NCI-H510A (cell line): ENCODE results near the gene MYO16.

Experiments
- DNase-seq: peaks from one replicate; lab custom pipeline; 2025; lab: John Stamatoyannopoulos, UW

The MYO16 gene

GRCh38 chr13:108663710-108664109 lies 34.3 kb downstream of the MYO16 start:
- no peak for DNase-seq

DNA sequence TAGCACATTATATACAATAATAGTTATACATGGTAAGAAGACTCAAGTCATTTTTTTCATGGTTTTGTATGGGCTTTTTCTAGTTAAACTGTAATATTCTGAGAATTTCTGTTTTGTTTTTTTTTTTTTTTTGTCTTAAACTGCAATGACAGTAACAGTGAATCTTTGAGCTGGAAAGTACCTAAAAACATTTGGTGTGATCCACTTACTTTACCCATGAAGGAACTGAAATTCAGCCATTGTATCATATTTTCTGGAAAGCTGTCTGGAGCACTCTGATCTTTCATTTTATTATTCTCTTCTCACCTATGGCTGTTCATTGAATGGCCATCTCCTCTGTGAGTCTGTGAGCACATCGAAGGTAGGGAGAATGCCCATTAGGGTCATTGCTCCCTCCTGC lies 37.8 kb downstream of the MYO16 start:
- no peak for DNase-seq

DNA sequence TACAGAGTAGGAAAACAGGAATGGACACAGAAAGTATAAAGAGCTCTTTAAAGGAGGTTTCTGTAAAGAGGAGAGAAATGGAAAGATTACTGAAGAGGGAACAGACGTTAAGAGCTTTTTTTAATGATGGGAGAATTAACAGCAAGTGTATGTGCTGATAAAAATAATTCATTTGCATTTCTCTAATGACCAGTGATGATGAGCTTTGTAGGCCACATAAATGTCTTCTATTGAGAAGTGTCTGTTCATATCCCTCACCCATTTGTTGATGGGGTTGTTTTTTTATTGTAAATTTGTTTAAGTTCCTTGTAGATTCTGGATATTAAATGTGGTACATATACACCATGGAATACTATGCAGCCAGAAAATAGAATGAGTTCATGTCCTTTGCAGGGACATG lies 40.0 kb downstream of the MYO16 start:
- DNase-seq: no peak

DNA sequence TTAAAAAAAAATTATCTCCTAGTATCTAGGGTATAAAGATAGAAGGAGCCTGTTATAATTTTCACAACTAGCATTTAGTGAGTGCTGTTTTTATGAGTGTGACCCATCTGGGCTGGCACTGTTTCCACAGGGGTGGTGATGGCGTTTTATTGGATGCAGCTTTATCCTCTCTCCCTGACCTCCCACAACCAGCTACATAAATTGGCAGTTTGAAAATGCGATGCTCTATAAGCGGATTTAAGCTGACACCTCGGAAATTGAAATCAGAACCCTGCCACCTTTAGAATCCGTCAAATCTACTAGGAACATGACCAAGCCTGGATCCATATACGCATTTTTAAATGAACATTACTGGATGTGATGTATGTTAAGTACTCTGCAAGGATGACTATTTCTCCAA lies 44.9 kb downstream of the MYO16 start:
- DNase-seq: no peak

DNA sequence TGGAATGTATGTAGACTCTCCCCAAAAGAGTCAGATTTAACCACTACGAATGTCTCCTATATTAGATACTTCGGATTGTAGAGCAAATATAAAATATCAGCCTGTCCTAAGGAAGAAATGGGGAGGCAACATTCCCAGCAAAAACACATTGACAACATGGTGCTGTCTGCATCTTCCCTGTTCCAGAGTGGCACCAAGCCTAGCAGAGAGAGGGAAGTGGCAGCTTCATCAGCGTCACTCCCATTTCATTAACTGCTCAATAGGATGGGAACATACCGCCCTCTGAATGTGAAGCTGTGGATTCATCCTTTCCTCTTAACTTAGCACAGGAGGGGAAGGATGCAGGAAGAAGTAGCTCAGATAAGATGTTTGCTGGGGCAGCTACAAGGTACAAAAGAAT lies 45.4 kb downstream of the MYO16 start:
- no peak for DNase-seq

DNA sequence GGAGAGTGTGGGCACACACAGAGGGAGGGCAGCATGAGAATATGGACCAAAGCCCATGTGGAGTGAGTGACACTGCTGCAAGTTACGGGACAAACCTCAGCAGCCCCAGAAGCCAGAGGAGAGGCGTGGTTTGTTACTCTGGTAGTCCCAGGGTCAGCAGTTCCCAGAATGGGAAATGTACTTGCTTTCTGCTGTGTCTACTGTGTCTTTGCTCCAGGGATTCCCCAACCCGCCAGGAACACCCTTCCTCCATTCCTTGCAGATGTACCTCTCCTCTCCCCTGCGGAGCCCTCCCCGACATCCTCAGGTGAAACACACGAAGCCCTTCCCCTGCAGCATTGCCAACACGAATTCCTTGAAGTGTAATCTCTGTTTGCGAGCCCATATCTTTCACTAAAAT lies 47.2 kb downstream of the MYO16 start:
- no peak for DNase-seq

DNA sequence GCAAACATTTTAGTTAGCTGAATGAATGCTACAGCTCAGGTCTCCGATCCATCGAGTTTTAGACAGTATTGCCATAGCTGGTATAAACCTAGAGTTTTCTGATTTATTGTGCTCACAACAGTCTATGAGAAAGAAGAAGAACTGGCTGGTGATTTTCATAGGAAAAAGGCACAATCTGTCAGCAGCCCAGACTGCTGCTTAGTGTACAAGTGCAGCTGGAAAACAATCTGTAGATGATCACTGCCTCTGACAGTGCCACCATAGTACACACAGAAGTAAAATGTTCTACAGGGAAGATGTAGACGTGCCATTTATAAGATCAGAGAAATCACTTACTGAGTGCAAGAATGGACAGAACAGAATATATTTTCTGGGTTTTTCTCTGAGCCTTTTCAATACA lies 48.4 kb downstream of the MYO16 start:
- no peak for DNase-seq

DNA sequence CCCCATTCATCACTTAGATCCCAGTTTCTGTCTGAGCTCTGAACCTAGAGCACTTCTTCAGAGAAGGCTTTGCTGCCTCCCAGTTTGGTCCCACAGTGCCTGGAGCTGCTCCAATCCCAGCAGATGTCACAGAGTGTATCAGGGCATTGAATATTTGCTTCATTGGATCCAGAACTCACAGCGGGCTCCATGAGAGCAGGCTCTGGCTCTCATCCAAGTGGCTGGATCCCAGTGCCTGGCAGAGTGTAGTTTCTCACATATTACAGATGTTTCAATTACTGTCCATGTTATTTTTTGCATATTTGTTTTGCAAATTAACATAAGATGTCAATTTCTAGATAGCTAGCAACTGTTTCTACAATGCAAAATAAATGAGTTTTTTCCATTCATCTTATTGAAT lies 50.6 kb downstream of the MYO16 start:
- no peak for DNase-seq

- DNase-seq: no peak
These were observed 52.7 kb downstream of the MYO16 start for GRCh38 chr13:108681986-108682575.

DNA sequence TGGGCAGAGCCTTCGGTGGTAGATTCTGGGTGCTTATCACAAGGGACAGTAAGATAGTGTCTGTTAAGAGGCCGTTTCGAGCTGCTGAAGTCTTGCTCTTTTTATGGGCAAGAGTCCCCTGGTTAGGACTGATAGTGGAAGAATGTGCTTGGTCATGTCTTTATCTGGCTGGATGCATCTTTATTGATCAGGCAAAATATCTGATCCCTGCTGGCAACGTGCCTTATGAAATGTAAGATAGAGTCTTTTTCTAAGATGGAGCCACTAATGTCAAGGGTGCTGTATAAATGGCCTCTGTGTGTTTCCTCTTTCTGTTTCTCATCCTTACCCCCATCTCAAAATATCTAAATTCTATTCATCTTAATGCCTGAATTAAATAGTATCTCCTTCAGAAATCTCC lies 53.3 kb downstream of the MYO16 start:
- no peak for DNase-seq

- no peak for DNase-seq
These were observed 56.6 kb downstream of the MYO16 start for GRCh38 chr13:108686027-108686426.

DNA sequence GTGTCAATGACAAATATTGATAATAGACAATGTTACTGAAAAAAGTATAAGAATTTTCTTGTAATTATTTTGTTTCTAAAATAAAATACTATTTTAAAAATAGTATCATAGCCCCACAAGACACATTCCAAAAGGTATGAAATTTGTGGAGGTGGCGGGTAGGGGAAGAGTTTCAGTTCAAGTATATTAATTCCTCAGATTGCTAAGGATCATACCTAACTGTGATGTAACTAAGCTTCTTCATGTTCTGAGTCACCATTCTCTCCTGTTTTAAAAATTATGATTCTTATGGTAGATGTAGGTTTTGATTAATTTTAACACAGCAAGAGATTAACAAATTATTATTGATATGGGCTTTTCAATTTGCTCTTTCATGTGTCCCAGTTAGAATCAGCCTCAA lies 61.3 kb downstream of the MYO16 start:
- no peak for DNase-seq

DNA sequence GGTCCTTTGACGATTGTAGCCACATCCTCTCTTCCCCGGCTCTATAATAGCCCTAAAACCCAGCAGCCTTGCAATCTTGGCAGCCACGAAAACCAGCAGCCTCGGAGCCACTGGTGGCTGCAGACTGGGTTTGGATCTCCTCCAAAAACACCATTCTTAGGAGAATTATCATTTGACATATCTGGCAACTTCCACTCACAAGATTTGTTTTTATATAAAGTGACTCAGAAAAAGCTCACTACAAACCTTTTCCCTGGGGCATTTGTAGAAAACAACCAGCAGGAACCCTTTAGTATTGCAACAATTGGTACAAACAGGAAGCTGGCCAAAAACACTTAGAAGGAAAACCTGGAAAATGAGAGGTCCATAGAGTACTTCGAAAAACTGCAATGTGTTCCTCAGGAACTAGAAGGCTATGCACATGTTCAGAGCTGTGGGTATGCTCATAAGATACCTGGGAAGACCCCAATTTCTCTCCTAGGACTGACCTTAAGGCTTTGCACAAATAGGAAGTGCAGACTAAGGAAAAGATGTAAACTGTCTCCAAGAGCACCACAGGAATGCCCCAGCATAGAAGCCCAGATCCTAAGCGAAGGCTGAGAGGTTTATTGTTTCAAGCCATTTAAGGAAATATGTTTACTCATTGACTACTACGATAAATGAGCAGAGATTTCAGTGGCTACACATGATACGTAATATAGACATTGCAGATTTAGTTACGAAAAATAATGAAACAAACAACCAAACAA lies 71.2 kb downstream of the MYO16 start:
- DNase-seq: no peak

GRCh38 chr13:108702171-108702570 lies 72.8 kb downstream of the MYO16 start:
- DNase-seq: no peak

- DNase-seq: no peak
These were observed 75.6 kb downstream of the MYO16 start for GRCh38 chr13:108705031-108705430.

- no peak for DNase-seq
These were observed 78.2 kb downstream of the MYO16 start for GRCh38 chr13:108707584-108707983.

- no peak for DNase-seq
These were observed 79.5 kb downstream of the MYO16 start for GRCh38 chr13:108708921-108709320.

GRCh38 chr13:108711386-108711785 lies 82.0 kb downstream of the MYO16 start:
- DNase-seq: no peak

DNA sequence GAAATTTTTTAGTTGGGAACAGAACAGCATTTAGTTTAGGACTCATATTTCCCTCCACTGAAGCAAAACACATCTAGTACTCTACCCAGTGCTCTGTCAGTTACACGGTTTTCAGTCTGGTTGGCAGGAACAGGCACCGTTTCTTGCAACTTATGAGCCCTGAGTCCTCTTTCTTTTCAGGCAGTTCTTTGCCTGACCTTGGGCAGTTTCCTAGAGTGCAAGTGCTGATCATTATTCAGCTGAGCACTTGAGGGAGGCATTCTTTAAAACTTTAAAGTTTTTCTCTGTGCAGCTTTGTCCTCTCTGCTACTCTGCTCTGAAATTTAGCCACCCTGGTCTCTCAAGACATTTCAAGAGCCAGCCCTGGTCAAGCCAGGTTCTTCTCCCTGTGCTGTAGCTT lies 96.1 kb downstream of the MYO16 start:
- DNase-seq: no peak

- no peak for DNase-seq
These were observed 99.0 kb downstream of the MYO16 start for GRCh38 chr13:108728370-108728769.

GRCh38 chr13:108733022-108733560 lies 103.7 kb downstream of the MYO16 start:
- no peak for DNase-seq

DNA sequence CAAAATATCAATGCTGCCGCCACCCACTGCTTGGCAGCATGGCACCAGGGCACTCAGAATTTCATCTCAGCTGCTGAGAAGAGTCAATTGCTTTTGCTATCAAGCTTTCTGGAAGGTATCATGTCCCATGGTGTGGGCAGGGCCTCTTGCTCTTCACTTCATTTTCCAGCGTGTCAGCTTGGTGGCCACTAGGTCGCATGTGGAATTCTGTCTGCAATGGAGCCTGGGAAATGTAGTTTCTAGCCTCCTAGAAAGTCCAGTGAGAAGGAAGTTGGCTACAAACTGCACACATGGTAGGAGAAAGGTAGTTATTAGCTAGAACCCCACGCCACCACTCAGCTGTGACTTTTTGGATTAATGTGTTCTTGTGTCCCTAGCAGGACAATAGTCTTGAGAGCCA lies 105.3 kb downstream of the MYO16 start:
- no peak for DNase-seq

DNA sequence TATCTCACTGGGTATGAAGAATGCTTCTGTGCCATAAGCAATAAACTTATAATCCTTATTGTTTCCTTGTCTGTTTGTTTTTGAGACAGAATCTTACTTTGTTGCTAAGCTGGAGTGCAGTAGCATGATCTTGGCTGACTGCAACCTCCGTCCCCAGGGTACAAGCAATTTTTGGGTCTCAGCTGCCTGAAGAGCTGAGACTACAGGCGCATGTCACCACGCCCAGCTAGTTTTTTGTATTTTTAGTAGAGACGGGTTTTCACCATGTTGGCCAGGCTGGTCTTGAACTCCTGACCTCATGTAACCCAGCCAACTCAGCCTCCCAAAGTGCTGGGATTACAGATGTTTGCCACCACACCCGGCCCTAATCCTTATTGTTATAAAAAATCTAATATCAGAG lies 112.5 kb downstream of the MYO16 start:
- DNase-seq: no peak
